Uterus (tissue), 2 donors: ENCODE data around the gene RUFY1.

ENCODE experiments used
- POLR2A ChIP-seq, 2 donors: fragments of 450-650 bp; IDR thresholded peaks; one replicate each; pipeline ENCODE4 v1.6.1; 2016; ENCODE audit warnings: antibody characterized with exemption in 2 of 2, mild to moderate bottlenecking in 1 of 2, moderate library complexity in 1 of 2
- TF ChIP-seq, protein P1 (sequence below), 4 experiments: fragments of 200-600 bp in 2 of 4; fragments of 450-650 bp in 2 of 4; sonication (generic) in 2 of 4; IDR thresholded peaks; one replicate each; pipeline ENCODE4 v1.5.1; 2016 to 2019; ENCODE audit warnings: antibody characterized with exemption in 4 of 4, mild to moderate bottlenecking in 2 of 4, moderate library complexity in 1 of 4

GRCh38 chr5:179564526-179564925 lies 14.2 kb downstream of the RUFY1 start:
- TF ChIP-seq, protein P1, sequence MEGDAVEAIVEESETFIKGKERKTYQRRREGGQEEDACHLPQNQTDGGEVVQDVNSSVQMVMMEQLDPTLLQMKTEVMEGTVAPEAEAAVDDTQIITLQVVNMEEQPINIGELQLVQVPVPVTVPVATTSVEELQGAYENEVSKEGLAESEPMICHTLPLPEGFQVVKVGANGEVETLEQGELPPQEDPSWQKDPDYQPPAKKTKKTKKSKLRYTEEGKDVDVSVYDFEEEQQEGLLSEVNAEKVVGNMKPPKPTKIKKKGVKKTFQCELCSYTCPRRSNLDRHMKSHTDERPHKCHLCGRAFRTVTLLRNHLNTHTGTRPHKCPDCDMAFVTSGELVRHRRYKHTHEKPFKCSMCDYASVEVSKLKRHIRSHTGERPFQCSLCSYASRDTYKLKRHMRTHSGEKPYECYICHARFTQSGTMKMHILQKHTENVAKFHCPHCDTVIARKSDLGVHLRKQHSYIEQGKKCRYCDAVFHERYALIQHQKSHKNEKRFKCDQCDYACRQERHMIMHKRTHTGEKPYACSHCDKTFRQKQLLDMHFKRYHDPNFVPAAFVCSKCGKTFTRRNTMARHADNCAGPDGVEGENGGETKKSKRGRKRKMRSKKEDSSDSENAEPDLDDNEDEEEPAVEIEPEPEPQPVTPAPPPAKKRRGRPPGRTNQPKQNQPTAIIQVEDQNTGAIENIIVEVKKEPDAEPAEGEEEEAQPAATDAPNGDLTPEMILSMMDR (IDR thresholded peaks at IDR 0.05), result no peak
- no peak for TF ChIP-seq POLR2A (IDR thresholded peaks at IDR 0.05)
